ENCODE measurements around the gene ANGEL1.

GRCh38 chr14:76755610-76756370, 56.9 kb downstream of the ANGEL1 start:
- TF ChIP-seq TAF1 (IDR thresholded peaks at IDR 0.05; ENCODE audit: low read depth, low read length) (no peak), CEBPB (IDR thresholded peaks at IDR 0.05; ENCODE audit: low read depth, low read length) (no peak), CTCF (IDR thresholded peaks at IDR 0.05; ENCODE audit: control extremely low read depth in 1 of 3, insufficient read depth in 1 of 3, low read depth in 1 of 3, low read length in 3 of 3) (no peak), GTF2F1 (IDR thresholded peaks at IDR 0.05; ENCODE audit: borderline replicate concordance, low read depth, low read length) (no peak), RXRA (IDR thresholded peaks at IDR 0.05; ENCODE audit: insufficient read depth, low read depth, low read length) (no peak), SRF (IDR thresholded peaks at IDR 0.05; ENCODE audit: low read depth, low read length) (no peak), YY1 (IDR thresholded peaks at IDR 0.05; ENCODE audit: low read depth, low read length) (no peak), SIN3A (conservative IDR thresholded peaks at IDR 0.05 in 1 of 2, IDR thresholded peaks at IDR 0.05 in 1 of 2; ENCODE audit: low read depth in 1 of 2, low read length in 2 of 2) (no peak), JUN (IDR thresholded peaks at IDR 0.05; ENCODE audit: low read depth, low read length) (no peak), POLR2A (IDR thresholded peaks at IDR 0.05; ENCODE audit: control extremely low read depth in 1 of 2, low read depth in 2 of 2, low read length in 2 of 2) (no peak), EP300 (IDR thresholded peaks at IDR 0.05; ENCODE audit: borderline replicate concordance in 1 of 2, low read depth in 2 of 2, low read length in 2 of 2) (no peak), EZH2 (IDR thresholded peaks at IDR 0.05; ENCODE audit: low read depth, low read length, severe bottlenecking) (no peak), SP1 (IDR thresholded peaks at IDR 0.05; ENCODE audit: low read depth, low read length) (no peak)

All from H1 (cell line).